ENCODE measurements around the gene SLC5A10.

SLC5A10 gene

GRCh38 chr17:19002805-19003542 is 51.0 kb downstream of the SLC5A10 start:
- DNase-seq (ENCODE audit: low read depth), result no peak

DNA sequence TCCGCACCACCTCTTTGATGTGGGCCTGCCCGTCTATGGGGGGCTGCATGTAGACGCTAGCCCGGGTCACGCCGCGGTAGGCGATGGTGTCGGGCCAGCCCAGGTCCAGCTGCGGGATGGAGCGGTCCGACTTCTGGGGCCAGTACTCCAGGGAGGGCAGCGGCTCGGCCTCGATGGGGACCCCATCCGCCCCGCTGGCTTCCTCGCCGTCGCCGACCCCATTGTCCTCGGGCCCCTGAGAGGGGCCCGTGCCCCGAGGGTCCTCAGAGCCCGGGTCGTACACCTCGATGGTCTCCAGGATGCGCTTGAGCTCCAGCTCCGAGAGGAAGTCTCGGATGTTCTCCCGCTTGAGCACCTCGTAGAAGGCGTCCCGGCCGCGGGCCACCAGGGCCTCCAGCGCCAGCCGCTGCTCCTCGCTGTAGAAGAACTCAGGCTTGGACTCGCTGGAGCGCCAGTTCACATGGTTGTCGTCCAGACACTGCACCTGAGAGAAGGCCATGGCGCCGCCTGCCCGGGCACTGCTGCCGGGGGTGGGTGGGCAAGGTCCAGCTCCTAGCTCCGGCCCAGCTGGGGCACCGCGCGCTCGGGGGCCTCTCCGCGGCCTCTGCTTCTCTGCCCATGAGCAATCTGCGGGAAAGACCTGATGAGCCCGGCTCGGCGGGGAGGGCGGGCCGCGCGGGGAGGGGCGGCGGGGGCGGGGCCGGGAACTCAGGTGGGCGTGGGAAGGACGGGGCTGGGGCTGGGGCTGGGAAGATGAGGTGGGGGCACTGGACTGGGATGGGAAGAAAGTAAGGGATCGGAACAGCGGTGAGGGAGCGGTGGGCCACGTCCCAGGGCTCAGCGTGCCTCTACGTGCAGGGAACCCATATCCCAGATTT is 51.8 kb downstream of the SLC5A10 start:
- DNase-seq (ENCODE audit: low read depth), result peak; percentile 11

- DNase-seq (ENCODE audit: low read depth), result peak; percentile 82
Measured at GRCh38 chr17:19004421-19005136, 52.6 kb downstream of the SLC5A10 start, which contains the start of gene FAM83G. Gene FAM83G, minus strand, starts transcription at chr17:19004764. Its CDS starts 723 bp downstream, at chr17:19004041.

GRCh38 chr17:19005137-19005773 is 53.3 kb downstream of the SLC5A10 start:
- no peak for DNase-seq (ENCODE audit: low read depth)

DNA sequence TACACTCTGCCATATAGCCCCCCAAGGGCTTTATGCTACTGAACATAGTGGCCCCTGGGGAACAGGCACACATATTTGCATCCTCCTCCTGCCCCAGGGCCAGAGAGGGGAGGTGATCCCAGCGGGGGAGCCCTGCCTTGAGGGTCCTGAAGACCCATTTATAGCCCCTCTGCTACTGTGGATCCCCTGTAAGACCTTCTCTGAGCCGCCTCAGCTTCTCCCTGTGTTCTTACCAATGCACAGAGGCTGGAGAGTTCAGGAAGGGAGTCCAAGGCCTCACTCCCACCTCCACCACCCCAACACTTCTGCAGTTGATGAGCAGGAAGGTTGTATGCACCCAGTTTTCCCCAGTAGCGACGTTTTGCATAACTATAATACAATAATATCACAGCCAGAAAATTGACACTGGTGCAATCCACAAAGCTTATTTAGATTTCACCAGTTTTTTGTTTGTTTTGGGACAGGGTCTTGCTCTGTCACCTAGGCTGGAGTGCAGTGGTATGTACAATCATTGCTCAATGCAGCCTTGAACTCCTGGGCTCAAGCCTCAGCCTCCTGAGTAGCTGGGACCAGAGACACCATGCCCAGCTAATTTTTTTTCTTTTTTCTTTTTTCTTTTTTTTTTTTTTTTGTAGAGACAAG is 53.9 kb downstream of the SLC5A10 start:
- DNase-seq (ENCODE audit: low read depth), result no peak

- no peak for DNase-seq (ENCODE audit: low read depth)
Measured at GRCh38 chr17:19006698-19007097, 54.7 kb downstream of the SLC5A10 start.

- no peak for DNase-seq (ENCODE audit: low read depth)
Measured at GRCh38 chr17:19009970-19010369, 58.0 kb downstream of the SLC5A10 start.

DNA sequence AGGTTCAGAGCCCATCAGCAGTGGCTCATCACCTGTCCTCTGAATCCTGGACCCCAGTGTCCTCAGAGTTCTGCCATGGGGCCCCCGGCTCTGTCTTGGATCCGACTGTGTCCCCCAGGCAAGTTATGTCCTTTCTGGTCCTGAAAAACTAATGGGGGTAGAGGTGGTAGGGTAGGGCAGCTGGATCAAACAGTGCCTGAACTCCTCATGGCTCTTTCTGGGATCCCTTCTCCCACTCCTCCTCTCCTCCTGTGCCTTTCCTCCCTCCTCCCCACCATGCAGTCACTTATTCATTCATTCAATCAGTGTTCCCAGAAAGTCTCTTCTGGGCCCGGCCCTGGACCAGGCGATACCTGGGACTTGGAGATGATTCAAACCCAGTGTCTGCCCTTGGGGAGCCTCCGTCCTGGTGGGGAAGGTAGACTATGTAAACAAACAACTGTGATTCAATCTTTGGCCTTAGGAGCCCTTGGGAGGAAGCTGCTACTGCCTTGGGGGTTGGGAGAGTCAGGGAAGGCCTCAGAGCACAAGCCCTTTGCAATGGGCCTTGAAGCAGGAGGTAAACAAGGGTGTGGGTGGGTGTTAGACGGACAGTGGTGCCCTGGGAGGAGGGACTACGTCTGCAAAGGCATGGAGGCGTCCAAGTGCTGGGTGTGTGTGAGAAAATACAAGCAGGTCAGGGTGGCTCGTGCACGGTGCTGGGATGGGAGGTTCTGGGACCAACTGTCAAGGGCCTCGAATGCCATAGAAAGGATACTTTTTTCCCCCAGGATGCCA is 59.0 kb downstream of the SLC5A10 start:
- DNase-seq (ENCODE audit: low read depth), result no peak

DNA sequence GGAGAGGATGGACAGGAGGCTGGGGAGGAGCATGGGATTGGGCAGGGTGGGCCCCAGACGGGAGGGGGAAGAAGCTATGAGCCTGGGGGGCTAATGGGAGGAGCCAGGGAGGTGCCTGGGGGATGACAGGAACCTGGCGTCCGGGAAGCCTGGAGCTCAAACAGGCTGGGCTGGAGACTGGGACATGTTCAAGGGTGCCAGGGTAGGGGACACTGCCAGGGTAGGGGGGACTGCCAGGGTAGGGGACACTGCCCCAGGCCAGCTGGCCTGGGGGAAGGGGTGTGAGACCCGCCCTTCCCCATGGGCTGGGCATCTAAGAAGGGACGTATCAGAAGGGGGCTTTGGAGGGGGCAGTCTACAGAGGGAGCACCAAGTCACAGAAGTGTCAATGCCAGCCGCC is 59.6 kb downstream of the SLC5A10 start:
- no peak for DNase-seq (ENCODE audit: low read depth)

GRCh38 chr17:19012171-19013080 is 60.5 kb downstream of the SLC5A10 start:
- no peak for DNase-seq (ENCODE audit: low read depth)

GRCh38 chr17:19013226-19013625 is 61.3 kb downstream of the SLC5A10 start:
- DNase-seq (ENCODE audit: low read depth), result no peak

DNA sequence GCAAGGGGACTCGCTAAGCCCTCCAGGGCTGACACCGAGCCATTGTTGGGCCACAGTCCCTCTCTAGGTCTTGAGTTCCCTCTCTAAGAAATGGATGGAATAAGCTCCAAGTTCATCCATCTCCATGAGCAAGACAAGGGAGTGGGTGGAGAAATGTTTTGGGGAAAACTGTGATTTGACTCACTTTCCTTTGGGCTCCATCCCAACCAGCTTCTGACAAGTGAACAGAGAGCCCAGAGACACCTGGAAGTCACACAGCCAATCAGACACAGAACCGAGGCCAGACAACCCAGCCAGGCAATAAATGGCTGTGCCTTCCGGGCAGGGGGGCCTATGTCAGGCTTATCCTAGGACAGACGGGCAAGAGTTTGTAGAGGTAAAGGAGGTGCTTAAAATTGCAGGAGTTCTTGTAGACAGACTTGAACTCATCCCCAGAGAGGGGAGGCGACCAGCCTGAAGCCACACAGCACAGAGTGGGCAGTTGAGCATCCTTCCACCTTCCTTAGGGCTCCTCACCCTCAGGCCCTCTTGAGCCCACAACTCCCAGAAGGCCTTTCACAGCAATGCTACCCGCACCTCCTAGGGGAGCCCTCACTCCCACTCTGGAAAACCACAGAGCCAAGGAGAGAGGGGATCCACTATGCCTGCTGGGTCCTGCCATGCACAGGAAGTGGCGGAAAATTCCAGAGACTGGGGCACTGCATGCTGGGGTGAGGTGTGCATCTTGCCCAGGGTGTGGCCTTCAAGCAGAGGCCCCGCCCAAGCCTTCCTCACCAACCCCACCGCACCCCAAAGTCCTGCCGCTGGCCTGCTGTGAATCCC is 62.1 kb downstream of the SLC5A10 start:
- no peak for DNase-seq (ENCODE audit: low read depth)

DNA sequence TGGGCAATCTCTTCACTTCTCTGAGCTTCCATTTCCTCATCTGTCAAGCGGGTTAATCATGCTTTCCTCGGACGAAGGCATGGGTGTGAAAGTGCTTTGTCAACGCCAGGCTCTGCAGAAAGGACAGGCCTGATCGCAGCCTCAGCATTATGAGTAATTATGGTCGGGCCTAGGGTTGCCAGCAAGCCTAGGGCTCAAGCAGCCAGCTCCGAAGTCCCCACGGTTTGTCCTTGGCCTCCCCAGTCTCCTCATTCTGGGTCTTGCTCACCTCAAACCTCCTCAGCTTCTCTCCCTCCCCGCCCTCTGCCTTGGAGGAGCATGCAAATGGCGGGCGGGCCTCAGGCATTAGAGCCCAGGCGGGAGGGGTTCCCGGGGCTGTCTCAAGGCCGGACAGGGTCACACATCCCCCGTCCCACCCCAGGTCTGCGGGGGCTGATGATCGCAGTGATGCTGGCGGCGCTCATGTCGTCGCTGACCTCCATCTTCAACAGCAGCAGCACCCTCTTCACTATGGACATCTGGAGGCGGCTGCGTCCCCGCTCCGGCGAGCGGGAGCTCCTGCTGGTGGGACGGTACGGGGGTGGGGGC is 62.8 kb downstream of the SLC5A10 start:
- no peak for DNase-seq (ENCODE audit: low read depth)

GRCh38 chr17:19015428-19015827 is 63.5 kb downstream of the SLC5A10 start:
- no peak for DNase-seq (ENCODE audit: low read depth)

- DNase-seq (ENCODE audit: low read depth), result no peak
Measured at GRCh38 chr17:19016297-19016696, 64.3 kb downstream of the SLC5A10 start.

- DNase-seq (ENCODE audit: low read depth), result no peak
Measured at GRCh38 chr17:19016881-19017280, 64.9 kb downstream of the SLC5A10 start.

DNA sequence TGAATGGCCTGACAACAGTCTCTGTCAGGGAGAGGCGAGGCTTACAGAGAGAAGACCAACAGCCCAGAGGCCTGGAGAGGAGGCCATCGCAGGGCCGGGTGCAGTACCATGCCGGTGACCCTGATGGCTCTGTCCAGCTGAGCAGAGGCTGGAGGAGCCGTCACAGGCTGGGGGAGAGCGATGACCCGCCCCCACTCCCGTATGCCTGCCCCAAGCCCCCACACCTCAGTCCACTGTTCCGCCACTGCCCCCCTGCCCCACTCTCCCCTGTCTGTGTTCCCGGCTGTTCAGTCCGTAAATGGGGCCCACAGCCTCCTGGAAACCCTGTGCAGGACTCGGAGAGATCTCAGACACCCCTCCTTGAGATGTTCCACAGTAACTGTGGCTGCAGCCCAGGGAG is 65.4 kb downstream of the SLC5A10 start:
- no peak for DNase-seq (ENCODE audit: low read depth)

All from T follicular helper cell (primary cell).